ENCODE measurements around the gene ZNF554. TPM values are rescaled to one million over a fixed set of nuclear protein-coding genes. Genes with fewer than 3 reads are reported as not detected.

ZNF554 gene
- total and polyA plus RNA-seq, 2 of the 8 experiments (the other 6 are each of a cell fraction or from before 2014, with no cell fraction given): 1.8 to 5.7 TPM

- Histone ChIP-seq H4K91ac (replicated peaks; ENCODE audit: insufficient read length, low read length) (no peak overlapping the region), H3K4me3 (ENCODE audit: extremely low read depth in 1 of 4, insufficient read depth in 2 of 4, low read depth in 3 of 4, low read length in 4 of 4) (no peak overlapping the region), H4K20me1 (replicated peaks in 1 of 2; ENCODE audit: control insufficient read depth in 1 of 2, insufficient read depth in 2 of 2, low read length in 2 of 2) (peaks cover 8 to 31% of the 10 kb centered on the region in 2 experiments), H2AK5ac (ENCODE audit: low read depth, low read length) (no peak overlapping the region), H3K79me1 (ENCODE audit: low read depth, low read length) (peaks cover 11% of the 10 kb centered on the region), H3K18ac (ENCODE audit: extremely low read depth, low read length) (no peak overlapping the region), H4K8ac (ENCODE audit: extremely low read depth, insufficient read depth, low read length) (no peak overlapping the region), H3K4me1 (replicated peaks in 1 of 4; ENCODE audit: control insufficient read depth in 3 of 4, insufficient read depth in 4 of 4, low read length in 3 of 4) (no peaks in the 10 kb centered on the region; a peak in 2 of 7 replicates), H2BK20ac (ENCODE audit: low read length) (no peak overlapping the region), H3K14ac (ENCODE audit: insufficient read length) (no peak overlapping the region), H2BK12ac (ENCODE audit: low read depth, low read length) (no peak overlapping the region), H3K79me2 (ENCODE audit: control insufficient read depth in 1 of 2, insufficient read depth in 2 of 2, low read length in 2 of 2) (no peaks in the 10 kb centered on the region), H3K36me3 (ENCODE audit: control insufficient read depth in 2 of 4, insufficient read depth in 4 of 4, low read length in 3 of 4) (peaks cover 22 to 68% (median 57%) of the 10 kb centered on the region in 4 experiments), H3K27ac (ENCODE audit: low read depth, low read length) (no peak overlapping the region), H4K5ac (ENCODE audit: insufficient read length, low read depth, low read length) (no peak overlapping the region), H3K23me2 (ENCODE audit: low read depth, low read length) (peaks cover 7% of the 10 kb centered on the region; the same call in 1 of the 2 replicates), H3K9ac (replicated peaks in 1 of 4; ENCODE audit: extremely low read depth in 1 of 4, low read depth in 3 of 4, low read length in 3 of 4) (no peak overlapping the region), H3K27me3 (replicated peaks in 1 of 4; ENCODE audit: control insufficient read depth in 3 of 4, extremely low read depth in 1 of 4, insufficient read depth in 3 of 4, low read length in 3 of 4) (no peaks in the 10 kb centered on the region; a peak in 1 of 7 replicates), H2BK15ac (ENCODE audit: low read length) (no peak overlapping the region), H2BK5ac (ENCODE audit: low read depth, low read length) (no peak overlapping the region), H3K9me3 (ENCODE audit: insufficient read depth in 2 of 2, low read depth in 1 of 2, low read length in 1 of 2) (no peaks in the 10 kb centered on the region), H3K4me2 (ENCODE audit: insufficient read depth in 1 of 2, low read depth in 2 of 2, low read length in 2 of 2) (no peak overlapping the region), H3K56ac (replicated peaks; ENCODE audit: insufficient read length, low read depth, low read length) (no peak overlapping the region), H3K4ac (replicated peaks; ENCODE audit: insufficient read length, low read depth, low read length) (no peak overlapping the region), H3K23ac (ENCODE audit: insufficient read length) (no peak overlapping the region), H2AFZ (ENCODE audit: low read length) (no peak overlapping the region), H2BK120ac (replicated peaks; ENCODE audit: low read depth, low read length) (no peak overlapping the region)
- FAIRE-seq (no peak), DNase-seq (ENCODE audit: low read depth in 1 of 2, low spot score in 2 of 2) (no peak)
- POLR2A ChIA-PET (ENCODE audit: partially characterized antibody): interaction anchor here (0.8 to 1.4 kb wide), 2 partner anchors 12 to 15 kb away, joined by 3 to 6 read pairs; partner anchors contain the start of gene SGTA
- WGBS, 2 experiments (ENCODE audit: extremely low coverage in 1 of 2, insufficient coverage in 1 of 2, insufficient read length in 1 of 2, insufficient replicate concordance in 2 of 2, low coverage in 1 of 2, low lambda C conversion rate in 2 of 2, missing lambda C conversion rate in 1 of 2): 96% methylated on average over 16 of the region's 16 CpGs; no CpG with 5 or more reads in 1 of the 2 experiments
- CTCF ChIA-PET (ENCODE audit: partially characterized antibody): interaction anchor here (0.6 to 1.1 kb wide), 2 partner anchors 12 to 22 kb away, joined by 3 read pairs; partner anchors contain the start of gene ZNF554
- no peak for TF ChIP-seq TAF1 (IDR thresholded peaks at IDR 0.05; ENCODE audit: low read depth, low read length)
- TF ChIP-seq, protein P1, sequence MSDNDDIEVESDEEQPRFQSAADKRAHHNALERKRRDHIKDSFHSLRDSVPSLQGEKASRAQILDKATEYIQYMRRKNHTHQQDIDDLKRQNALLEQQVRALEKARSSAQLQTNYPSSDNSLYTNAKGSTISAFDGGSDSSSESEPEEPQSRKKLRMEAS (IDR thresholded peaks at IDR 0.05): no peak
- TF ChIP-seq, protein P2, sequence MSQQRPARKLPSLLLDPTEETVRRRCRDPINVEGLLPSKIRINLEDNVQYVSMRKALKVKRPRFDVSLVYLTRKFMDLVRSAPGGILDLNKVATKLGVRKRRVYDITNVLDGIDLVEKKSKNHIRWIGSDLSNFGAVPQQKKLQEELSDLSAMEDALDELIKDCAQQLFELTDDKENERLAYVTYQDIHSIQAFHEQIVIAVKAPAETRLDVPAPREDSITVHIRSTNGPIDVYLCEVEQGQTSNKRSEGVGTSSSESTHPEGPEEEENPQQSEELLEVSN (IDR thresholded peaks at IDR 0.05): no peak
- TF ChIP-seq POLR2A (IDR thresholded peaks at IDR 0.05; ENCODE audit: control extremely low read depth in 1 of 2, low read depth in 2 of 2, low read length in 2 of 2): no peak
- TF ChIP-seq SUZ12 (IDR thresholded peaks at IDR 0.05; ENCODE audit: low read length): no peak
- TF ChIP-seq SP4 (IDR thresholded peaks at IDR 0.05; ENCODE audit: low read length): no peak
- no peak for TF ChIP-seq RFX5 (IDR thresholded peaks at IDR 0.05; ENCODE audit: borderline replicate concordance, low read depth, low read length)
- TF ChIP-seq RBBP5 (IDR thresholded peaks at IDR 0.05; ENCODE audit: borderline replicate concordance, low read depth, low read length): no peak
- no peak for TF ChIP-seq CBX8 (IDR thresholded peaks at IDR 0.05; ENCODE audit: borderline replicate concordance, low read depth, low read length)
- no peak for TF ChIP-seq MAFK (IDR thresholded peaks at IDR 0.05; ENCODE audit: low read depth, low read length)
- no peak for TF ChIP-seq SRF (IDR thresholded peaks at IDR 0.05; ENCODE audit: low read depth, low read length)
- TF ChIP-seq TCF12 (IDR thresholded peaks at IDR 0.05; ENCODE audit: low read depth, low read length): no peak
- TF ChIP-seq JUND (IDR thresholded peaks at IDR 0.05; ENCODE audit: low read length): no peak
- TF ChIP-seq CEBPB (IDR thresholded peaks at IDR 0.05; ENCODE audit: low read depth, low read length): no peak
- no peak for TF ChIP-seq BACH1 (IDR thresholded peaks at IDR 0.05; ENCODE audit: low read length)
These were observed 21.4 kb upstream of the ZNF554 start for GRCh38 chr19:2798158-2798685.
